ENCODE measurements around the gene DBR1.

The DBR1 gene

DNA sequence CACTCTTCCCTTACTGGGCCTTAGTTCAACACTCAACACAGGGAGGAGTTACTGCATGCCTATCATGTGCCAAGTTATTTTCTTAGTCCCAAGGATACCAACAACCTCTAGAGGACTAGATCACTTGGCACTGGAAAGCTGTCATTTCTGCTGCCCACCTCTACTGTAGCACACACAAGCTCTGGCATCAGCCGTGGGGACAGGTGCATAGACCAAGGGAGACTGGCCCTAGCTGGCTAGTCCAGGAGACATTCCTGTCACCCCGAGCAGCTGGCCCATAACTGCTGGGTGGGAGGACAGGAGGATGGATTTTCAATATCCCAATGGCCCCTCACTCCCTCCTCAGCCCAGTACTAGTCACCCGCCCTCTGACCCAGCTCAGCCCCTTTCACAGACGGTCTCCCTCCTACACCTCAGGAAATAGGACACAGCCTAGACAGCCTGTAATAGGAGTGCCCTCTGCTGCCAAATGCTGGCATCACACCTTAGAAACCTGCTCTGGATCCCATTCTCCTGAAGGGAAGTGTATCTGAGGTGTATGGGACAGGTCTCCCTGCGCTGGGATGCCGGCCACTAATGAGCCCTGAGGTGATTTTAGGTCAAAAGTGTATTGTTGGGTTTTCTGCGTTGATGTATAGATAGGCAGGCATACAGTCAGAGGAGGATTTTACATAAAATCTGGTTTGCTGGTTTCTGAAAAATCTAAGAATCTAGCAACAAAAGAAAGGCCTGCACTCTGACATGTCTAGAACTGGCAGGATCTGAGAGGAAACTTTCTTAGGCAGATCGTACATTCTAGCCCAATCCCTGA, 55.9 kb downstream of the DBR1 start:
- peak; percentile 46 for DNase-seq

DNA sequence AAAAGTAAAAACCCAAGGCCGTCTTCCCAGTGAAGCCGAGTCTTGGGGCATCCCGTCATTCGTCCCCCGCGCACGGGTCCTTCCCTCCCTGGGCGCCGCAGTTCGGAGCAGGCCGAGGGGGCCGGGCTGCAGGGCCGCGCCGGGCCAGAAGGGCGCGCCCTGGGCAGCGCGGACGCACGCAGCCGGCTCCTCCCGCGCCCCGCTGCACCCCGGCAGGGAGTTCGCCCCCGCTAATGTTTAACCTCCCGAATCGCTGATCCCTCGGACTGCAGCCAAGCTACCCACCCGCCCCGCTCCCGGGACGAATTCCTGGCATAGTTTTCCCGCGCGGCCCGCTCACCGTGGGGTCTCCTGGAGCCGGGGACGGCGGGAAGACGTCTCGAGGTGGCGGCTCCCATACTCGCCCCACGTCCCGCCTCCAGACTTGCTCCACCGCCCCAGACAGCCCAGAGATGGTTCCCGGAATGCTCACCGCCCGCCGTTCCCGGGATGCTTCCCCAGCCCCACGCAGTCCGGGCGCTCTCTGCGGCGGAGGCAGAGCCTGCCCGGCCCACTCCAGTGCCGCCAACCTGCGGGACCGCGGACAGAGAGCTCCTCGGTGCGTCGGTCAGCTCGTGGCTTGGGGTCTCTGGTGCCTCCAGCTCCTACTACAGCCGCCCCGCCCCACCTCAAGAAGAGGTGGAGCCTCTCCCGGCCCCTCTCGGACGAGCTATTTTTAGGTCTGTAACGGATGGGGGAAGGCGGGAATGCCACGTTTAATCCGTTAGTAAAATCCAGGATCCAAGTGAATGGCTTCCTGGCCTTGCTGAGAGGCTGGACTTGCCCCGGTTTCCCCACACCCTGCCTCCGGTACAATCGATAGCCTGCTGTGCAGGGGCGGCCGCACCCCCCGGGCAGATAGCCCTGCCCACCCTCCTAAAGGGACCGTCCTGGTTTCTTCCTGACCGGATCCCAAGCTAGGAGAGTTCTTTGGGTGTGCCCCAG, 59.4 kb downstream of the DBR1 start, which contains the start of gene DZIP1L:
TSS of gene DZIP1L (minus strand) at position 621 of the 984 bp plus-strand sequence. CDS start 11,637 bp downstream, outside the sequence.
- peak; percentile 12 for DNase-seq

DNA sequence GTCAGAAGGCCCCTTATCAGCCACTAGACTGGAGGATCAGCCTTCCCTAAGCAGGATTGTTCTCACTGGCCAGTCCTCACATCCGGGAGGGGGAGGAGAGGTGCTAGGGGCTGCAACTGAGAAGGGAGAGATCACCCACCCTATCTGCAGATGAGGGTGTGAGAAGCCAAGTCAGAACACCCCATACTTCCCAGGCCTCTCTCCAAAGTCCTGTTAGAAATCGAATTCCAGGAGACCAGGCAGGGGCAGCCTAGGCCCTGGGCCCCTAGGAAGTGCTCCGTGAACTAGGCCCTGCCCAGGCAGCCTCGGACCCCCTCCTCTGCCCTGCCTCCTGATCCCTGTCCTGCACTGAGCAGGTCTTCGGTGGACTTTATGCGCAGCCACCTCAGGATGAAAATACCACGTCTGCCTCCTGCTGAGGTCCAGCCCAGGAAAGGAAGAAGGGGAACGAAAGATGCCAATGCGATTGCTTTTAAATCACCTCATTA, 60.2 kb downstream of the DBR1 start:
- no peak for DNase-seq

GRCh38 chr3:138113326-138113725, 61.4 kb downstream of the DBR1 start:
- no peak for DNase-seq

- DNase-seq = no peak
Observed at GRCh38 chr3:138112362-138112761, 62.4 kb downstream of the DBR1 start.

Measured in CD4-positive, alpha-beta T cell treated with Interleukin-10 for 1 hour (primary cell).